HG03342 (cell line): ENCODE data around the gene C10orf71.

Source experiments
- ATAC-seq: cut with Tn5 transposase; IDR thresholded peaks from one replicate; pipeline ENCODE4 v1.9.1; 2021; ENCODE audit warnings: mild to moderate bottlenecking, moderate library complexity; ENCODE audit not compliant: unreplicated experiment

C10orf71 gene

DNA sequence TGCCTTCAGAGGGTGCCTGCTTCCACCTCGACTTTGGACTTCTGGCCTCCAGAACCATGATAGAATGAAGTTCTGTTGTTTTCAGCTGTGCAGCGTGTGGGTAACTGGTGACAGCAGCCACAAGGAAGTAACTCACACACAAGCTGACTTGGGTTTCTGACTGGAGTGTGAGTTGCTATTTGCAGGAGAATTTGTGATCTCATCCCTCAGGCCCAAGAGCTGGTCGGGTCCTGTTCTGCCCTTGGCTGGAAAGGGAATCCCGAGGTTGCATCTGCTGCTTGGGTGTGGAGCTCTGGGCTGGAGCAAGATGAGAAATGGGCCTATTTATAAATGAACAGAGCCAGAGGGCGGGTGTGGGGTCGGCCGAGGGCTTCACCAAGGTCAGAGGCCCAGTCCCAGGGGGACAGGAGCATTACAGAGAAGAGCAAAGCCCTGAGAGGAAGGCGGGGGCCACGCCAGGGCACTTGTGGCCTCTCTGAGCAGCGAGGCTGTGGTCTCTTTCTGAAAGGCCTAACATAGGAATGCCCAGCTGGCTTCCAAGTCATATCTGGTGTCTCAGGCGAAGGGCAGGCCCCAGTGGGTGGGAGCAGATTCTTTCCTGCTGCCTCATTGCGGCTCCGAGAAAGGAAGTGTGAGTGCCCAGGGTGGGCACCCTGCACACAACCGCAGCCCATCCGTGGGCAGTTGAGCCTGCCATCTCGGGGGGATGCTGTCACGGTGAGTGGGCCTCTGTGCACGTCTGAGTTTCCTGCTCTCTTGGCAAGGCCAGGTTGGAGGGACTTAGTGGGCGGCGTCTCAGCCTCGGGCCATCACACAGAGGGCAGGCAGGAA, 26.5 kb upstream of the C10orf71 start:
- ATAC-seq, result no peak

DNA sequence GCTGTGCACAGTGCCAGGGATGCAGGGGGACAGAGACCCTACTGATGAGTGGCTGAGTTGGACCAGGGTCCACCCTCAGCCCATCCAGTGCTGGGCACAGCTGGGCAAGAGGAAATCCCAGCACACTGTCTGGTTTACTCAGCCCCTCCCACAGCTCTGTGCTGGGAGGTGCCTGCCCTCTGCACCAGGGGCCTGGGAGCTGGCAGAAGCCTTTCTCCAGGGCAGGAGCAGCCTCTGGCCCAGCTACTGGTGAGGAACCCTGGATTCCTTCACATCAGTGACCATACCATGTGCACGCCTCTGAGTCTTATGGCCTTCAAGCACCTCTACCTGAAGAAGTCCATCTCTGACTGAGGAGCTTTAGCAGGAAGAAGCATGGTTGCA, 25.9 kb upstream of the C10orf71 start:
- no peak for ATAC-seq

DNA sequence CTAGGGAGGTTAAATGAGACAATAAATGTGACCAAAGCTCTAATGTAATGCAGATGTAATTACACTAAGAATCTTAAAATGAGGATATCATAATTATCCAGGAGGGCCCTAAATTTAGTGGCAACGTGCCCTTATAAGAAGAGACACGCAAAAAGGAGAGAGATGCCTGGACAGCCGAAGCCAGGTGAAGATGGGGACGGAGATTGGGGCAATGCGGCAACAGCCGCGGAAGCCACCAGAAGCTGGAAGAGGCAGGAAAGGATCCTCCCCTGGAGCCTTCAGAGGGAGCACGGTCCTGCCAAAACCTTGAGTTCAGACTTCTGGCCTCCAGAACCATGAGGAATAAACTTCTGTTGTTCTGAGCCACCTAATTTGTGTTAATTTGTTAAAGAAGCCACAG, 25.3 kb upstream of the C10orf71 start:
- no peak for ATAC-seq

DNA sequence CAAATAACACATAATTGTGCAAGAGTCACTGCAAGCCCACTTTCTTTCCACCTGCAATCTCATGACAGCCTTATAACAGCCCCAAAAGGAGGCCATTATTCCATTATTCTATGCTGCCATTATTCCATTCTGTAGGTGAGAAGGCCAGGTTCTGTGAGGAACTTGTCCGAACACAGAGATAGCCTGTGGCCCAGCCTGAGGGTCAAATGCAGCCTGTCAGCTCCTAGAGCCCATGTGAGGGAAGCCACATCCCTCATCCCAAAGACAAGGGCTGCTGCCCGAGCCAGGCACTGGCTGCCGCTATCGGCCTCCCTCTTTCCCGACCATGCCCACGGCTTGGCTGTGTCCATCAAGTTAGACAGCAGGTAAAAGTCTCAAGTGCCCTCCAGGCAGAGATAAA, 24.1 kb upstream of the C10orf71 start:
- ATAC-seq, result no peak

DNA sequence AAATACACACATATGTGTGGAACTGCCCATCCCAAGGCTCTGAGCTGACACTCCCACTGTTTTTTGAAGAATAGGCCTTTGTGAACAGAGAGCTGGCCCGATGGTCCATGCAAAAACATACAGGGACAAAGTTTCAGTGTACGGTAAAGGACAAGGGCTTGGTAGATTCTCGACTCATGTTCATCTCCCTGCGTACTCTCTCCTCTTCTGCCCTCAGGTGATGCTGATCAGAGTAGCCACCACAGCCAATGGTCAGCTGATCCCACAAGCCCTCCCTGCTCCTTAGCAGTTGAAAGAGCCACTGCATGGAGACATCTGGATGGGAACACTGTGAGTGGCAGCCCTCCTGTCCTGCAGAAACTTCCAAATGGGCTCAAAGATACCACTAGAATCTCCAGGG, 23.1 kb upstream of the C10orf71 start:
- ATAC-seq, result no peak

DNA sequence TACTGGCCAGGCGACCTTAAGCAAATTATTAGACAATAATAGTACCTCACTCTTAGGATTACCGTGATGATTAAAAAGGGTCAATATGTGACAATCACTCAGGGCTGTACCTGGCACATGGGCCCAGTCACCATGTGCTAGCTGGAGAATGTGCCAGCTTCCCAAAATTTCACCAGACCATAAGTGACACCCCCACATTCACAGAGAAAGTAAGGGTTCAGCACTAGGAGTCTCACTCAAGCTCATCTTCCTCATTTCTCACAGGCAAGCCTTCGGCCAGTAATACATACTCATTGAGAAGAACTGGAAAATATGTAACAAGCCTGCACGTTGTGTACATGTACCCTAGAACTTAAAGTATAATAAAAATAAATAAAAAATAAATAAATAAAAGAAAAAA, 22.4 kb upstream of the C10orf71 start:
- no peak for ATAC-seq

DNA sequence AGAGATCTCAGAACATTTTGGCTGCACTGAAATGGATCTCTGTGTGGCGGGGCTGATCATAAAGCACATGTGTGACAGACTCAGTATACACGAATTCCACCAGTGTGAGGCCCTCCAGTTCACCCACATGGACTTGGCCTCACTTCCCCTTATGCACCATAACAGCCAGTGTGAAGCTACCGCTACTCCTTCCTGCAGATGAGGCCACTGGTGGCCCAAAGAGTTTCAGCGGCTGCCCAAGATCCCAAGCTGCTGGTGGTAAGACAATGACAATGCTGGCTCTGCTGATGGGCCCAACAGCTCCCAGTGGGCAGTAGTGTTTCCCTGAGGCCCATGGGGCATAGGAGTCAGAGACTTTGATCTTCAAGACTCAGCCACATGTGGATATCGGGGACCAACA, 21.0 kb upstream of the C10orf71 start:
- ATAC-seq, result no peak

DNA sequence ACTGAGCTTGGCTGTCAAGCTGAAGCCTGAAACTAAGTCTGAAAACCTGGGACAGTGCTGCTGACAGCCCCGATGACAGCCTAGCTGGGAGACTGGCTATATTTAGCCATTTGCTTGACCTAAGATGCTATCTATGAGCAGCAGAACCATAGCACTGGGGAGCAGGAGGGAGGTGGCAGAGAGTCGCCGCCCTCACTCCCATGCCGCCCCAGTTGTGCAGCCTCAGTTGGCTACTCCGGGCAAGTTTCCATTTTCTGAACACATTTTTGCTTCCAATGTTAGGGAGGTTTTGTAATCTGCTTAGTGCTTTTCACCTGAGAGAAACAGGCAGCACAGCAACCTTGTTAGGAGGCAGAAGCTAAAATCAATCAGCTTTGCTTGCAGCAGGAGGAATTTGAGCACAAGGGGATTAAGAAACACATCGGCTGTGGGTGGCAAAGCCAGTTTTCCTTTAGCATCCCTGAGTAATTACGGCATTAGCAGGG, 20.4 kb upstream of the C10orf71 start:
- ATAC-seq, result no peak

DNA sequence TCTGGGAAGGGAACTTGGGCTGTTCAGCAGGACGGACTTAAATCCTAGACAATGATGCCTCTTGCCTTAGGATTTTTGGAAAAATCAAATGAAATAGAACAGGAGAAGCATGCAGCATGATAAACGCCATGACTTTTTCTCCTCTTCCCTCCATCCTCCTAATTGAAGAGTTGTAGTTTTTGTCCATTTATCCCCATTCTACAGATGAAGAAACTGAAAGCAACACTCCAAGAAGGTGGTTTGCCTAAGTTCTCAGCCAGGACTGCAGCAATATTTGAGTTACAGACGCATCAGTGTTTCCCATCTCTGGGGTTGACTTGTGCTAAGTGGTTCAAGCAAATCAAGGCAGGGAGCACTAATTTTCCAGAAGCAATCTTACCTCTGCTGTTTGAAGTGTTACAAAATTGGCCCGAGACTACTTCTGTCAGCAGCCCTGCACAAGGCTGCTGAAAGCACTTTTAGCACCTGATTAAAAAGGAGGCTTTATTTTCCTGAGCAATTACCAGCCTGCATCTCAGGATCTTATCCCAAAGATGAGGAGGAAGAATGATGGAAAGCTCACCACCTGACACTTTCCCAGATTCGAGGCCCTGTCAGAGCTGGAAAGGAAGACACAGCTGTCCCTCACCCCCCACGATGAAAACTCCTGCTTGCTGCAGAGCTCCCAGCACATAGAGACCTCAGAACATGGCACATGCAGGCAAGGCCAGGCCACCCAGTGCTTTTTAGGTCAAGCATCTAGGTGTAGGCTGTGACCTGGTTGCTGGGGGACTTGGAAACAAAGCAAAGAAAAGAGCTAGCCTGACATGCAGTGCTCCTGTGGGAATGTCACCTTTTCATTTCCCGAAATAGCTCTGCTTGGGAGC, 19.7 kb upstream of the C10orf71 start:
- no peak for ATAC-seq

DNA sequence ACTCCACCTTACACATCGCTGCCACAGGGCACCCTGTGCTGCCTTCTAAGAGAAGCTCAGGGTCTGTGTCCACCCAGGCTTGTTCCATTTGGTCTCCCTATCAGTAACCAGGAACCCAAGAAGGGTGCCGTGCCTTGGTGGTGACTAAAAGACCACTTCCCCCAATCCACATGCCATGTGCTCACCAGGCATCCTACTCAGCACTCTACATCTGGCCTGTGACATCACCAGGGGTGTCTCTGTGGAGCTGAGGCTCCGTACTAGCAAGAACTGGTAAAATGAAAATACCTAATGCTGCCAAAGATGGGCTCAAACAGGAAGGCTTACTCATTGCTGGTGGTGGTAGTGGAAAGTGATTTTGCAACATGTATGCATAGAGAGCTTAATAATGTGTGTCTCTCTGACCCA, 19.0 kb upstream of the C10orf71 start:
- ATAC-seq, result no peak

DNA sequence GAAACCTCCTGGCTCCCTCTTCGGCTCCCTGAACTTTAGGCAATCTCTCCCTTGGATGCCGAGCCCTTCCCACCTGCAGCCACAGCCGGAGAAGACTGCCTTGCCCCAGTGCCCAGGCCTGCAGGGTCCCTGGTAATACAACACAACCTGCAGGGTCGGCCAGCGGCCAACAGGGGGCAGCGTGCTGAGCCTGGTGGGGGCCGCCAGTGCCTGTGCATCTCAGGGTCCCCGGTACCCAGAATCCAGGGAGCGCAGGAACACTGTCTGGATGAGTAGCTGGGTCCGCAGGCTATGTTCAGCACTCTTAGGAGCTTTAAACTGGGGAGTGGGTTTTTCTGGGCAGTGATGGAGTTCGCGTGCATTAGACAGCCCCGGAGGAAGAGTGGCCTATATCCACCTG, 17.5 kb upstream of the C10orf71 start:
- ATAC-seq, result no peak

DNA sequence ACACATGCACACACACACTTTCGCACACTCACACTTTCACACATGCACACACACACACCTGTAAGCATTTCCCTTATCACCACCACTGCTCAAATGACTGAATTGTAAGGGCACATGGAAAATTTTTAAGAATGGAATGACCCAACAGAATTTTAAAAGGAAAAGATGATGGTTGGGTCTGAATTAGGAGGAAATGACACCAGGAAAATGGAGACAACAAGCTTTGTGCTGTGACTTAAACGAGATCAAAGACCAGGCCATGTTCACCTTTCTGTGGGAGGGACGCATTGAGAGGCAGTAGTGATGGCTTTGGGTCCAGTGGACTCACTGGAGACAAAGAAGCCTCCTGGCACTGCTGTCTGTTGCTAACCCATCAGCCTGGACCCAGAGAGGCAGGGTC, 16.7 kb upstream of the C10orf71 start:
- no peak for ATAC-seq

DNA sequence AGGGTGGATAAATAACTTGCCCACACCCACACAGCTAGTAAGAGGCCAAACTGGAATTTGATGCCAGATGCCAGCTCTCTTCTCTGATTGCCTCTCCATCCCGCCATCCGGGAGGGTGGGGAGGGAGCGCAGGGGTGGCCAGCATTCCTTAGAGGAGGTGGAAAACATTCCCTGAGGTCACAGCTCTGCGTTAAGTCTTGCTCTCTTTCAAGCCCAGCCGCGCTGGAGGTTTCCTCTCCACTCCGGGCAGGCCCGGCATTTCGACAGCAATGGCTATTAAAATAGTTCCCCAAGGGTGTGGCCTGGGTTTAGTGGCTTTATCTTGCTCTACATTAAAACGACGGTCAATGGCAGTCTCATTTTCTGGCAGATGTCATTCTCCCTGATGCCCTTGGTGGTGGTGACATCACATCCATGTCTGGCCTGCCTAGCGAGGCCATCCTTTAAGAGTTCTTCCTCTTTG, 16.1 kb upstream of the C10orf71 start:
- no peak for ATAC-seq

DNA sequence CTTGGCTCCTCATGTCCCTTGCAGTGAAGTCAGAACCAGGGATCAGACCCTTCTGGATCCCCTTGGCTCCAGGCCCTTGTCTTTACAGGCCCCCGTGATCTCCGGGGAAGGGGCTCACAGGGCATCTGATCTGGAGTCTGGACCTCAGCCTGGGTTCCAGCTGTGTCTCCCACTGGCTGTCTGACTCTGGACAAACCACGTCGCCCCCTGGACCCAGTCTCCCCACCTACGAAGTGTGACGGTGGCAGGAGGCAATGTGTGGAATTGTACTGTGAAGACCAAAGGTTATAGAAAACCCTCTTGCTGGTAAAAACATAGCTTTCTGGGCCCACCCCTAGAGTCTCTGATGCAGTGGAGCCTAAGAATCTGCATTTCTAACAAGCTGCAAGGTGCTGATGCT, 15.5 kb upstream of the C10orf71 start:
- no peak for ATAC-seq

DNA sequence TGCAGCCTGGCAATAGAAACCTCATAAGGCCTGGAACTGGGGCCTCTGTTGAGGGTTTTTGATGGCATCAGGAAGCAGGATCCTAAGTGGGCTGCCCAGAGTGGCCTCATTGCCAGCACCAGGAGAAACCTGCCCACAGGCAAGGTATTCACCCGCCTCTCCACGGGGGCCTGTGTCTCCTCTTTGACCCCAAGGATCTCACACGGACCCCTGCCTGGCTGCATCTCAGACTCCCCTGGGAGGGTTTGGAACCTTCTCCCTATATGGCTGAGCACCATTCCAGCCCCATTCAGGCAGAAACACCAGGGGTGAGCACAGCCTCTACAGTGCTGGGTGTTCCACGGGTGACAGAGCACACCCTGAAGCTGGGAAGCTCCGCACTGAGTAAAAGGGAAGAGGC, 14.6 kb upstream of the C10orf71 start:
- ATAC-seq, result no peak

DNA sequence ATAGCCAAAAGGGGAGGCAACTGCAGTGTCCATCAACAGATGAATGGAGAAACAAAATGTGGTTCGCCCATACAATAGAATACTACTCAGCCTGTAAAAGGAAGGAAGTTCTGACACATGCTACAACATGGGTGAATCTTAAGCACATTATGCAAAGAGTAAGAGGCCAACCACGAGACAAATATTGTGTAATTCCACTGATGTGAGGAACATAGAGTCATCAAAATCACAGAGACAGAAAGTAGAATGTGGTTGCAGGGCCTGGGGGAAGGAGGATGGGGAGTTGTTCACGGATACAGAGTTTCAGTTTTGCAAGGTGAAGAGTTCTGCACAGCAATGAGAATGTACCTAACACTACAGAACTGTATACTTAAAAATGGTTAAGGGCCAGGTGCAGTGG, 13.7 kb upstream of the C10orf71 start:
- no peak for ATAC-seq

DNA sequence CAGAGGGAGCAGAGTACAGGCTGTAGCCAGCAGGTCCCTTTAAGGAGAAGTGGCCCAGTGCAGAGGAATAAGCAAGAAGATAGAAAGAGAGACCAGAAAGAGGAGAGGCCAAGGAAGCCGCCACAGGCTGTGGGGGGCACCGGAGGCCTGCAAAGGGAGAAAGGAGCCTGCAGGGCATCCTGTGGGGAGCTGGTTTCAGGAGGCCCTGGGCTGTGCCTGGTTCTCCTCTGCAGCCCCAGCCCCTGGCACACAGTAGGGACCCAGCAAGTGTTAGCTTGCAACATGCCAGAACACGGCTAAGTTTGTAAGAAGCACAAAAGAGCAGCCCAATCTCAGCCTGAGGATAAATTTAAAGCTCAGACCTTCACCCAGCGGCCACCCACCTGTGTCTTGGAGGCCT, 12.3 kb upstream of the C10orf71 start:
- no peak for ATAC-seq

DNA sequence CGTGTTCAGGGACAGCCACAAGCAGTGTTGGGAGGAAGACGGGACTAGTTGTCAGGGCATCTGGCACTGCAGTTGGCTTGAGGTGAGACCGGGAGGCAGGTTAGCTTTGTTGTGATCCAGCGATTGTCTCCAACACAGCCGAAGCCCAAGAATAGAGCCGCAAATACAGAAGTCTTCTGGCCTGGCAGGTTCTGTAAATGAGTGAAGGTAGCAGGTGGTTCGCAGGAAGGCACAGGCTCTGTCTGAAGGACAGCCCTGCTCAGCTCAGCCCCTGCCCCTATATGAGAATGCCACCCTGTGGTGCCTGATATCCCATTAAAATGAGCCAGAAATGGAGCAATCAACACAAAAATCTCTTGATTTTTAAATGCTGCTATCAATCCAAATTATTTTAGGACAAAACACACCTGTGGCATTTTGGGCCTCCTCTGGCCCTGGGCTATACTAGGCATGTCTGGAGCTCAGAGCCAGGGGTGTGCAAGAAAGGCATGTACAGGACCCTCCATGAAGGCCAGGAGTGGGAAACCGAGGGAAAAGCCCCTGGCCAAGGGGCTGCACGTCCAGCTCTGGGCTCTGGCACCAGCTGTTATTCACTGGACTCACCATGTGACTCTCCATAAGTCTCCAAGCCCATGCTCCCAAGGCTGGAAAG, 11.2 kb upstream of the C10orf71 start:
- no peak for ATAC-seq

DNA sequence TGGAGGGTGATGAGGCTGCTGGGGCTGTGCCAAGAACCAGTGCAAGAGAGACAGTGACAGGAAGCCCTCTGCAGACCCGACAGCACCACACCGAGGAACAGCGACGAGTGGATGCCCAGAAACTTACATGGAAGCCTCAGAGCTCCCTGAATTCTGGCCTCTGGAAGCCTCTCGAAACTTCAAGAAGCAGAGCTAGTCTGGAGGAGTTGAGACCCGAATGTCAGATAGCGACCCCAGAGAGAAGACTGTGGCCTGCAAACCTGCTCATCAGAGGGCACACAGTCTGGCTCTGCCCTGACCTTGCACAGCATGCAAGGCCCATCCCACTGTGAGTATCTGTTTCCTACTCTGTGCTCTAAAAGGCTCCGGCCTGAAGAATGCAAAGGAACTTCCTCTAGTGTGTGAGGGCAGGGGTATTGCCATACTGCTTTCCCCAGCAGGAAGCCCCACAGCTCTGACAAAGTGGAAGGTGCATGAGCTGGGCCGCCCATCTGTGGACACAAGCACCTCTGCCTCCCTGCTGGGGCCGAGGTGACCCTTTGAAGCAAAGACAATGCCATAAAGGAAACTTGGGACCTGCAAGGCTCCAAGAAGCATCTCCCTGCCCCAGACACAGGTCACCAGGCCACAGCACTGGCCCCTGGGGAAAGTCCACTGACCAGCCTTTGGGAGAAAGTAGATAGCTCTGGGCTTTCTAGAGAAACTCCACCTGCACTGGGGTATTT, 10.5 kb upstream of the C10orf71 start:
- no peak for ATAC-seq

DNA sequence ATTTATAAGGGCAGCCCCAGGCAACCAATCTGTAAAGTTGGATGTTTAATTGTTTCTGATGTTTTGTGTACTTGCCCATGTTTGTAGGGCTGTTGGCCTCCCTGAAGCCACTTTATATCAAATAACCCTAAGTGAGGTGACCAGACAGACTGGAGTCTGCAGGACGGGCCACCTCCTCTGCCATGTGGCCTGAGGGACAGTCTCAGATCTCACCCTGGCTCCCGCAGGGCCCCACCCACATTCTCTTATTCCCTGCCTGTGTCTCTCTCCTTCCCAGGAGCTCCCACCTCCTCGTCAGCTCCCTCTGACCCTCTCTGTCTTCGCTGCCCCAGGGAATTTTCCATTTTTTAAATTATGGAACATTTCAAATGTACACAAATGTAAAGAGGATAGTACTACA, 9.5 kb upstream of the C10orf71 start:
- ATAC-seq, result no peak

DNA sequence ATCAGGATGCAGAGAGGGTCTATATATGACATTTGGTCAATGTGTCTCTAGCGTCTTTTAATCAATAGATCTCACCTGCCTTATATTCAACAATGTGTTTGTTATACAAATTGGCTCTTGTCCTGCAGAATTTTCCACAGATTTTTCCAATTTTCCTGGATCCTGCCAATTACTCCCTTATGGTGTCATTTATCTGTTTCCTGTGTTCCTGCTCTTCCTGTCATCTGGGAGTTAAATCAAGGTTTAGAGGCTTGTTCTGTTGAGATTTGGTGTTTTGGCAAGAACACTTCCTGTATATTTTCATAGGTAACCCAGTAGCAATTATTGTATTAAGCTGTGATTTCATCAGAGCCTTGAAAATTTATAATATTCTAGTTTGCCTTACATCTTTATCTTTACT, 8.8 kb upstream of the C10orf71 start:
- ATAC-seq, result no peak
